ENCODE data around the gene LYZL4.

Gene LYZL4

DNA sequence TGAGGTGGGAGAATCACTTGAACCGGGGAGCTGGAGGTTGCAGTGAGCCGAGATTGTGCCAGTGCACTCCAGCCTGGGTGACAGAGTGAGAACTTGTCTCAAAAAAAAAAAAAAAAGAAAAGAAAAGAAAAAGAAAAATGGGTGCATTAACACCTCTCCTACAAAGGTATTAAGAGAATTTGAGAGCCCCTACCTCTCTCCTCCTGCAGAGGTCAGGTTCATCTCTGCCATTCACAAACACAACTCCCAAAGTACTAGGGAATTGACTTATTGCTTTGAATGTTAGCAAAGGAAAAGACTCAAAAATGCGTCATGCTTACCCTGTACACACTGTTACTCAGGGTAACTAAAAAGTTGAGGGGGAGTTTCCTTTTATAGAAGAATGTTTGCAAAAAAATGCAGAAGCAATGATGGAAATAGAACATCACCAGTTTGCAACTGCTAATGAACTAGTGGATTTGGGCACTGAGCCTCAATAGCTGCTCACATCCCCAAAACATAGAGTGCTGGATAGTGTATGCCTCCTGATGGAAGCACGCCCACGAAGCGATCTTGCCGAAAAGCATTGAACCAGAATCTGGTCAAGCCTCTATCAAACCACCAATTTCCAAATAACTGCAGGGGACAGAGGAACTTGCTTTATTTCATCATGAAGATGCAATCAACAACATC, 15.5 kb upstream of the LYZL4 start:
- DNase-seq: no peak

DNA sequence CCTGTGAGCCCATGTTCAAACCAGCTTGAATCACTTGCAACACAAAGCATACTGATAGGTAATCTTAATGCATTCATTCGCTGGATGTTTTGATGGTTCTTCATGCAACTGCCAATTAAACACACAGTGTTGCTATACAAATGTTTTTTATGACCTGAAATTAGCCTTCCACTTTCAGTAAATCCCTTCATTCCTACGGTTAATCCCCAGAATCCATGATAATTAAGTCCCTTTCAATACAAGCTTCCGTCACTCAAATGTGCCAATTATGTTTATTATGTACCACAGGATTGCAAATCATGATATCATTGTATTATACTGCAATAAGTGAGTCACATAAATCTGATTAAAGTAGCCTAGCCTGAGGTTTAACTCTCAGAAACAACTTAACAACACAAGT, 14.5 kb upstream of the LYZL4 start:
- DNase-seq: no peak

DNA sequence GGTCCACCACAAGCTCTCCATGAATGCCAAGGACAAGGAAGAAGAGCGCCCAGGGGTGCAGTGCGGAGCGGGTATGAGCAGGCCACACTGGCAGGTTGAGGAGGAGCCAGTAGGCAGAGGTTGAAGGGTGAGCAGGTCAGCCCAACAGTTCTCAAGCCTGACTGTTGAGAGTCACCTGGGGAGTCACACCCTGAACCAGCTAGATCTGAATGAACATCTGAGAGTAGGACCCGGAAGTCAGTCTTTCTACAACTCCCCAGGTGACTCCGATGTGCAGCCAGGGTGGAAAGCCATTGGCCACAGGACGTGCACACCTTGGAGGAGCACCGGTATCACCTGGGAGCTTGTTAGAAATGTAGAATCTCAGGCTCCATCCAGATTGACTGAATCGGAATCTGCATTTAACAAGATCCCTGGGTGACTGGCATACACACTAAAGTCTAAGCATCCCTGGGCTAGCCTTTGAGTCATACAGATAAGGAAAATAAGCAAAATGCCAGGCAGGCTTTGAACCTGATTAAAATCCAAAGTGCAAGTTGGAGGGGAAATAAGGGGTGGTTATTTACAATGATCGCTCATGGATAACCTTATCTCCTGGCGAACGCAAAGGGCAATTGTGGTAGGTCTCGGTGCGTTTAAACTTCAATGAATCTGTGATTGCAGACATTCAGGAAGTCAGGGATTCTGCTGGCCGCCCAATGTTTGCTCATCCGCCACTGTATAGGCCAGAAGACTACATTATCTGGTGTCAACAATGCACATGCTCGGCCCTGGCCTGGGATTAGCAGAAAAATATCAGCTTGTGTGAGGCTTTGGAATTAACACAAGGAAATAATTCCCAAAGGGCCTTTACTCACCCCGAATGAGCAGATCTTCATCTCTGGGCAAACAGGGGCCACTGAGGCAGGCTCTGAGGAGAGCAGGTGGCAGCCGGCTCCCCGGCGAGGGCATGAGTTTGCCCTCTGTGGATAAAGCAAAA, 11.7 kb upstream of the LYZL4 start:
- no peak for DNase-seq

GRCh38 chr3:42419563-42419962, 9.2 kb upstream of the LYZL4 start:
- no peak for DNase-seq

DNA sequence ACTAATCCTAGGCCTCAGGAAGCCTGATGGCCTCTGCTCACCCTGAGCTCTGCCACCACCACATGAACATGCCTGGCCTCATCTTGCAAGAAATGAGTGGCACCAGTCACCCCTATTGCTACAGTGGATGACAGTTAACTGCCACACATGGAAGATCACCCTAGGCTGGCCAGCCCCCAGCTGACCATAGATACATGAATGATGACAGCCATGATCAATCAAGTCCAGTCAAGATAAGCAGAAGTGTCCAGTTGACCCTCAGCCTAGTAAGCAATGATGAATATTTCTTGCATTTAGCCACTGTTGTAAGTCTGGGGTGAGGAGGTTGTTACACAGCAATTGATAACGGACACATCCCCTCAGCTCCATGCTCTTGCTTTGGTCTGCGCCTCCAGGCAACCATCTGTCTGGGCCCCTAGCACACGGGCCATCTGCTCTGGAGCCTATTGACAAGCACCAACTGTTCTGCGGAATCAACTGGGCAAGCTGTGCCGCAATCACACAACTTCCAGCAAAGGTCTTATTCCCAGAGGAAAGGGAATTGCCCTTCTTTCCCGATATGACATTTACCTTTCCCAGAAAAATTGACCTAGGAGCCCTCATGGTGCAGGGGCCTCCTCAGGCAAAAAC, 2.2 kb upstream of the LYZL4 start:
- DNase-seq: no peak

DNA sequence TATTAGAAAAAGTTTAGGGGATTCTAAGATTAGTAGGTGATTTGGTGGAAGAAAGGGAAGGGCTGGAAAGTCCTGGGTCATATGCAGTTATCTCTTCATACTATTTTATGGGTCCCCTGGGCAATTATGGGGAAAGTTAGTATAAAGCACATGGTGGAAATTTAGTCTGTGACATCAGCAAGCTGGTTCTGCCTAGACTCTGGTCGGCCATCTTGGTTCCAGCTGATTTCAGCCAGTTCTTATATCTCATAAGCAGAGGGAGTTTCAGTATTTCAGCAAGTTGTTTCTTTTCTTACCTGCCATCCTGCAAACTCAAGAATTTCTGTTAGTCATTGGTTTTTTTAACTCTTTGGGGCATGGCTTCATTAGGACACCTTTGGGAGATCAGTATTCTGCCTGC, 1.0 kb upstream of the LYZL4 start:
- DNase-seq: no peak

- no peak for DNase-seq
These were observed 2.3 kb downstream of the LYZL4 start for GRCh38 chr3:42408156-42408555.

DNA sequence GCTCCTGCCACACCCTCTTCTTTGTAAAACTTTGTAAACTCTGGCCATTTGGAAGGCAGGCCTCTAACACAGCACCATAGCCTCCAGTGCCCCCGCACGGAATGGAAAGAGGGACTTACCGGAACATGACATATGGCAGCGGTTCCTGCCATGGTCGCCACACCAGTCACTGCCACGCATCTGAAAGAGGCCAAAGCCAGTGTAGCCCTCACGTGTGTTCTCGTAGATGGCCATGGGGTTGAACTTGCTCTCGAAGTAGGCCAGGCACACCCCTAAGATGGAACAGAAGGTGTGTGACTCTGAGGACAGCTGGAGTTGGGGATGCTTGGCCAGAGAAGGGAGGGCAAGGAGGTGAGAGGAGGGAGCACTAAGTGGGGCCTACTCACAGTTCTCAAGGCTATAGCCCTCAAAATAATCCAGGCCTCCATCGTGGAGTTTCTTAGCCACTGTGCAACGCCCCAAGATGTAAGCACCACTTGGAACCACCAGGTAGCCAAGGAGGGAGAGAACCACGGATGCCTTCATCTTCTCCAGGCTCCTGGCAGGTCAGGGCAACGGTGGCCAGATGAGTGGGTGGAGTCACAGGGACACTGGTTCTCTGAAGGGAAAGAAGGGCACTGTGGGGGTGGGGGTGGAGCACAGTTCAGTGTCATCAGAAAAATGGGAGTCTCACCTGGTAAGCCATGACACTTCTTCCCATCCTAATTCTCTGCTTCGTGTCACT, 3.5 kb downstream of the LYZL4 start:
- no peak for DNase-seq

DNA sequence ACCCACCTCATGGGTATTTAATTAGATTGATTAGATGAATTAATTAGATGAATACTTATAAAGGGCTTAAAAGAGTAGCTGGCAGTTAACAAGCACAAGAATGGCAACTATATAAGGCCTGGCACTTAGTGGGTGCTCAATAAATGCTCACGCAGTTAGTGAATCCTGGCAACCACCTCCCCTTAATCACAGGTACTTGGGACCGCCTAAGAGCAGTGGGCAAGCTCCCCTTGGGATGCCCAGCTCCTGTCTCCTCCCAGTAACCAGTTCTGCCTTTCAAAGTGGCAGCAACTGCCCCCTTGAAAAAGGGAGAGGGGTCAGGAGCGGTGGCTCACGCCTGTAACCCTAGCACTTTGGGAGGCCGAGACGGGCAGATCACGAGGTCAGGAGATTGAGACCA, 4.6 kb downstream of the LYZL4 start:
- no peak for DNase-seq

- no peak for DNase-seq
These were observed 6.7 kb downstream of the LYZL4 start for GRCh38 chr3:42403737-42404136.

DNA sequence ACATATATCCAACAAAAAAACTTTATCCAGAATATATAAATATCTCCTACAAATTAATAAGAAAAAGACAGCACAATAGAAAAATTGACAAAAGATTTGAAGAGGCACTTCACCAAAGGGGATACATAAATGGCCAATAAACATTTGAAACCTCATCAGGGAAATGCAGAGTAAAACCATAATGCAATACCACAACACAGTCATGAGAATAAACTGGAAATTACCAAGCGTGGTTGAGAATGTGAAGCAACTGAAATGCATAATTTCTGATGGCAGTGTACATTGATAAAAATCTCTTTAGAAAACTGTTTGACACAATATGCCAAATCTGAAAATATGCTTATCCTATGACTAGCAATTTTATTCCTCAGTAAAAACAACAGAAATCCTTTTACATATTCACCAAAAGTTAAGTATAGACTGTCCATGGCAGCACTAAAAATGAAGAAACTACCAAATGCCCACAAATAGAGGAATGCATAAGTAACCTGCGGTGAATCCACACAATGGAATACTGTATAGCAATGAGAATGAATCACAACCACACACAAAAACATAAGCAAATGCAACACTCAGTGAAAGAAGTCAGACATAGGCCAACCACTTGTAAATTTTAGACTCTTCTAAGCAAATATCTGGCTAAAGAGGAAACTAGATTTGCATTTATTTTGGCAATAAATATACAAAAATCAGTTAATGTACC, 7.9 kb downstream of the LYZL4 start:
- no peak for DNase-seq

DNA sequence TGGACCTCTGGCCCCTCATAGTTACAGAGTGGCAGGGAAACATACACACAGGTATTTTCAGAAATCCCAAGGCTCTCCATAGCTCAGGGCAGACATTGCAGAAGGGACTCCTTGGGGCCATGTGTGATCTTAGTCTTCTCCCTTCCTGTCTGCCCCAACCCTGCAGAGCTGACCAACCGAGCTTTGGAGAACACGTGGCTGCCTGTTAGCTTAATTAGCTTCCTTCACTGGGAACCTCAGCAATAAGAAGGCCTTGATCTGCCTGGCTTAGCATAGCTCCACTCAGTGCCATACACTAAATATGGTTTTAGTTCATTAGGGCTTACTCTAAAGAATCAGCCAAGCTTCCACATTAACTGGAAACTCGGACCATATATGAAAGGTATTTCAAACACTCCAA, 12.3 kb downstream of the LYZL4 start:
- no peak for DNase-seq

DNA sequence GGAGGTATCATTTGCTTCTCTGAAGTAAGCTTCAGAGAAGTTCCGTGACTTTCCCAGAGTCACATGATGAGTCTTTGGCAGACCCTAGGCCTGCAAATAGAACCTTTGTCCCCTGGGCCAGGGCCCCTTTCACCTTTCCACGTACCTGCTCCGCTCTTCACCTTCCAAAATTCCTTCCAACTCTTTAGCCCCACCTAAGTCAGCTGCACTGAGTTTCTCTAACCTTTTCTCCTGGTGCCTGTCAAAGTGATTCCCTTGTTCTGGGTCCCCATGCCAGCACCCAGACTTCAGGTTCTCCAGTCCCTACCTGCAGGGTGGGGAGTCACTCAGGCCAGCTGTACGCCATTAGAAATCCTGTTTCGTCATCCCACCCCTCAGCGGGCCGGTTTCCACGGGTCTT, 12.8 kb downstream of the LYZL4 start:
- no peak for DNase-seq

GRCh38 chr3:42394579-42395288, 15.7 kb downstream of the LYZL4 start:
- DNase-seq: no peak

DNA sequence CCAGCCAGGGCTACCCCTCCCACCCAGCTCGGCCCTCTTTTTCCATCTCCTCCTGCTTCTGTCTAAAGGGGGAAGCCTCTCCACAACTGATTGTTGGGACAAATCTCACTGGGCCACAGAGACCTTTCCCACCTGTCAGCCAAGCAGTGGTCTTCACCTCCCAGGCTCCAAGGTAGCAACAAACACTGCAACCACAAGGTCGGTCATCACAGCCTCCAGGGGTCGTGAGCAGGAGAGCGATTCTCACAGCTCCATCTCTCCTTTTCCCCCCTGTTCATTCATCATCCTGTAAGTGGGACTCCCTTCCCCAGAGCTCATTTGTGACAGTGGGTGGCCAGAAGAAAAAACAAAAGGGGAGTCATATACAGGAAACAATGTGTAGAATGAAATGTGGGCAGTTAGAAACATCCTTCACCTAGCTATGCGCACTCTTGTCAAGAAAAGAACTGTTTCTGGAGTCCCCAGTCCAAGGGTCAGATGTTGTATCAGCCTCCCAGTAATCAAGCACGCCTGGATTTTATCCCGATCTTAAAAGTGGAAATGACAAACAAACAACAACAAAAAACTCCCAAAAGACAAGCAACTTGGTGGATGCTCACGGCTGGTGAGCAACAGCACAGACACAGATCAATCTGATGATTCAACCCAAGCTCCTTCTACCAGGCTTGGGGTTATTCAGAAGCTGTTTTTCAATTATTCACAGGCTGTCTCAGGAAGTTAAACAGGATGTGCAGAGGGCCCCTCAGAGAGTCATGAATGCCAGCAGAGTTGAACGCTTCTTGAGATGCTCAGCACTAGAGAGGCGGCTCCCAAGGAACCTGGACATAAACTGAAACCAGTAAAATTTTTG, 22.4 kb downstream of the LYZL4 start:
- peak; percentile 45 for DNase-seq

GRCh38 chr3:42381551-42382082, 28.8 kb downstream of the LYZL4 start:
- DNase-seq: no peak

GRCh38 chr3:42377681-42378080, 32.7 kb downstream of the LYZL4 start:
- no peak for DNase-seq

- no peak for DNase-seq
These were observed 34.0 kb downstream of the LYZL4 start for GRCh38 chr3:42376344-42376798.

GRCh38 chr3:42375121-42375800, 35.1 kb downstream of the LYZL4 start:
- no peak for DNase-seq

GRCh38 chr3:42371776-42372175, 38.6 kb downstream of the LYZL4 start:
- DNase-seq: no peak
